ENCODE results near the gene MICALL2. TPM values are rescaled to one million over a fixed set of nuclear protein-coding genes. Genes with fewer than 3 reads are reported as not detected.

Gene MICALL2
- total RNA-seq, 2 donors from 2014 or later, result 2.0 to 2.1 TPM

DNA sequence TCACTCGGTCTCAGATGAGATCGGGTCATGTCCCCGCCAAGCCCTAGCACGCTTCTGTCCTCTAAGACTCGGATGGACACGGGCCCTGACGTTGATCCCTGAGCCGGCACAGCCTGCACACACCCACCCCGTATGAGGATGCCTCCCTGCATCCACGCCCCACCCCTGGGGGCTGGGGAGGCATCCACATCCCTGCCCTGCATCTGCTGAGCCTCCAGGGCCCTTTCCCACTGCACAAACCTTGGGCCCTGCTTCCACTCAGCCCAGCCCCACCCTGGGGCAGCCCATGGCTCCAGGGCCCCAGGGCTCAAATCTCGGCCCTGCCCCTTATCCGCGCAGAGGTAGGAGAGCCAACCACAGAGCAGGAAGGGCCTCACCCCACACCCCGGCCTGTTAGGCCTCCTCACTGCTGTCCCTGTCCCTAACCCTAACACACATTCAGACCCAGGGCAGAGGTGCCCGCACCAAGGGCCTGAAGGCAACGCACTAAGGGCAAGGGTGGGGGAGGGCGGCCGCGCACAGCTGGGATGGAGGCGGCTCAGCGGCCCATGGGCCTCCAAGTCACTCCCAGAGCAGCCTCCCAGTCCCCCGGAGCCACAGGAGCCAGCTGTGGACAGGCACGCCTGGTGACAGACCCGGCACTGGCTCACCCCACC lies 9.5 kb upstream of the MICALL2 start:
- no peak overlapping the region for H3K4me3 Mint-ChIP-seq
- H3K27ac Mint-ChIP-seq, result no peak overlapping the region
- ATAC-seq (no peak), DNase-seq (ENCODE audit: low spot score) (no peak)
- H3K4me1 Mint-ChIP-seq (ENCODE audit: low read depth in 2 of 2), result no peaks in the 10 kb centered on the region
- no peaks in the 10 kb centered on the region for H3K9me3 Mint-ChIP-seq
- no peaks in the 10 kb centered on the region for H3K36me3 Mint-ChIP-seq
- H3K27me3 Mint-ChIP-seq, result no peaks in the 10 kb centered on the region

DNA sequence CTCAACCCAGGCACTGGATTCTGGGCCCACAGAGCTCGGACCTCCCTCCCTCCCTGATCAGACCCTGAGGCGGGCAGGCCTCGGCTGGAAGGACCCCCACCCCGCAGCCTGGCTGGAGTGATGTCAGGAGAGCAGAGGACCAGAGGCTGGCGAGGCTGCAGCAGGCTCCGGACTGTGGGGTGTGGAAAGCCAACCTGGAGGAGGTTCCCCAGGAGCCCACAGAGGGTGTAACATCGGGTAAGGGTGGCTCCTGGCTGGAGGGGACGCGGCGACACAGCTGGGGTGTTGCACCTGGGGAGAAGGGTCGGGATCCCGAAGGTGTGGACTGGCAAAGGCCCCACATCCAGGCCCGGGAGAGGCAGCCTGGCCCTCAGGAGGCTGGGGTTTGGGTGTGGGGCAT lies 8.9 kb upstream of the MICALL2 start:
- DNase-seq (ENCODE audit: low spot score) (no peak), ATAC-seq (no peak)
- Mint-ChIP-seq H3K4me3 (no peak overlapping the region), H3K36me3 (no peaks in the 10 kb centered on the region), H3K4me1 (ENCODE audit: low read depth in 2 of 2) (no peaks in the 10 kb centered on the region), H3K27me3 (no peaks in the 10 kb centered on the region), H3K9me3 (no peaks in the 10 kb centered on the region), H3K27ac (no peak overlapping the region)

DNA sequence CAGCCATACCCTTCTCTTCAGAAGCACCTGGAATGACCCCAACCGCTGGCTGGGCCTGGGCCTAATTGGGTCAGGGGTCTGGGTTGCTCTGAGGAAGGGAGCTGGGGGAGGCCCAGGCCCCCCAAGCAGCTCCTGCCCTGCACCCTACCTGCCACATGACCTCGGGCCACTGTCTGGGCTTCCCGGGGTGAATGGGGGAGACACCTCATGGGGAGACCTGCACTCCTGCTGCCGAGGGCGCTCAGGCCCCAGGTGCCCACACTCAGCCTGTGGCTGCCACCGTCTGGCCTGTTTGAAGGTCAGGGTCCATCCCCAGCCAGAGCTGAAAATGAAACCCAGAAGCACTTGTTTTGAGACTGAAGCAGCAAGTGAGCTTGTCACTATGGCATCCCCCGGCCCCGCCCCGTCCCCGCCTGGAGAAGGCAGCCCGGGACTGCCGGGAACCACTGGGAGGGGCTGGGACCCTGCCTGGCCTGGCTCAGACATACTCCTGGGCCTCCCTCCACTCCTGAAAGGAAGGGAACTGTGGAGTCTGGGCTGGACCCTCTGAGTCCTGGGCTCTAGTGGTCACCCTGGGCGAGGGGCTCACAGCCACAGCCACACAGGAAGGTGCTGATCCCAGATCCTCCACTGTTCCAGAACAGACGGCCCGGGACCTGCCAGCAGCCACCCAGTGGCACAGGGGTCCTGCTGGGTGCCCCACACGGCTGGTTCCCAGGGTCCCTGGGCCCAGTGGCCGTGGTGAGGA lies 7.4 kb upstream of the MICALL2 start:
- Mint-ChIP-seq H3K27me3 (no peaks in the 10 kb centered on the region), H3K4me1 (ENCODE audit: low read depth in 2 of 2) (peaks cover 0 to 5% of the 10 kb centered on the region in 2 donors), H3K4me3 (no peak overlapping the region), H3K27ac (no peak overlapping the region), H3K9me3 (no peaks in the 10 kb centered on the region), H3K36me3 (no peaks in the 10 kb centered on the region)
- ATAC-seq (no peak), DNase-seq (ENCODE audit: low spot score) (no peak)

DNA sequence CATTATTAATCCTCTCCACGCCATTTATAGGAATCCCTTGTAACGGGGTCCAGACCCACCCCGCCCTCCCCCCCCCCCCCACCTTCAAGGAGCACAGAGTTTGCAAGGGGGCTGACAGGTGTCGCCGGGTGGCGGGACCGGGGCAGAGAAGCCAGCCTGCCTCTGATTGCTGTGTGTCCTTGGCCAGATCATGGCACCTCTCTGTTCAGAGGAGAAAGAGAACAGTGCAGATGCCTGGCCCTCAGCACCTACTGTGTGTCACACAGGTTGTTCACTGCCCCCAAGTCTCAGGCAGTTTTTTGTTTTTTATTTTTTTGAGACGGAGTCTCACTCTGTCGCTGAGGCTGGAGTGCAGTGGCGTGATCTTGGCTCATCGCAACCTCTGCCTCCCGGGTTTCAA lies 5.4 kb upstream of the MICALL2 start:
- Mint-ChIP-seq H3K9me3 (no peaks in the 10 kb centered on the region), H3K27me3 (no peaks in the 10 kb centered on the region), H3K36me3 (no peaks in the 10 kb centered on the region), H3K4me3 (no peak overlapping the region), H3K4me1 (ENCODE audit: low read depth in 2 of 2) (peaks cover 4 to 10% of the 10 kb centered on the region in 2 donors), H3K27ac (no peak overlapping the region)
- ATAC-seq (no peak), DNase-seq (ENCODE audit: low spot score) (no peak)

DNA sequence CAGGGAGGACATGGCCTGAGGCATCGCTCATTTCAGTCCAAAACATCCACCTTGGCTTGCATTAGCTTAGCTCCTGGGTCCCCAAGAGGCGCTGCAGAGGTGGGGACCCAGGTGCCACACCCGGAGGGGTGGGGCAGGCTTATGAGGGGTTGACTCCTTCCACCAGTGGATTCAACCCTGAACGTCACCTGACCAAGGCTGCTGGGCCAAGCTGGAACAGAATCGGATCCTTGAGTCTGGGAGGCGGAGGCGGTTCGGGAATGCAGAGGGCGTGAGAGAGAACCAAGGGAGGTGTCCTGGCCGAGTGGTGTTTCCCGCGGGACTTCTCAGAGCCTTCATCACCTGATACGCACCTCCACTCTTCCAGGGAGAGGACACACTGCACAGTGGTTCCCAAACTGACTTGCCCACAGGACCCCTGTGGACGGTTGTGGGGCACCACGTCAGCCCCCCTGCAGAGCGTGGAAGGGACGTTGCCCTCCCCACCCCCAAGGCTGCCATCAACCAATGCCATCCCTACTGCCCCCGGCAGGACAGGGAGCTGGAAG lies 4.5 kb upstream of the MICALL2 start:
- Mint-ChIP-seq H3K27me3 (no peaks in the 10 kb centered on the region), H3K9me3 (no peaks in the 10 kb centered on the region), H3K4me1 (ENCODE audit: low read depth in 2 of 2) (peaks cover 4 to 10% of the 10 kb centered on the region in 2 donors), H3K27ac (no peak overlapping the region), H3K4me3 (no peak overlapping the region), H3K36me3 (no peaks in the 10 kb centered on the region)
- ATAC-seq (no peak), DNase-seq (ENCODE audit: low spot score) (no peak)

DNA sequence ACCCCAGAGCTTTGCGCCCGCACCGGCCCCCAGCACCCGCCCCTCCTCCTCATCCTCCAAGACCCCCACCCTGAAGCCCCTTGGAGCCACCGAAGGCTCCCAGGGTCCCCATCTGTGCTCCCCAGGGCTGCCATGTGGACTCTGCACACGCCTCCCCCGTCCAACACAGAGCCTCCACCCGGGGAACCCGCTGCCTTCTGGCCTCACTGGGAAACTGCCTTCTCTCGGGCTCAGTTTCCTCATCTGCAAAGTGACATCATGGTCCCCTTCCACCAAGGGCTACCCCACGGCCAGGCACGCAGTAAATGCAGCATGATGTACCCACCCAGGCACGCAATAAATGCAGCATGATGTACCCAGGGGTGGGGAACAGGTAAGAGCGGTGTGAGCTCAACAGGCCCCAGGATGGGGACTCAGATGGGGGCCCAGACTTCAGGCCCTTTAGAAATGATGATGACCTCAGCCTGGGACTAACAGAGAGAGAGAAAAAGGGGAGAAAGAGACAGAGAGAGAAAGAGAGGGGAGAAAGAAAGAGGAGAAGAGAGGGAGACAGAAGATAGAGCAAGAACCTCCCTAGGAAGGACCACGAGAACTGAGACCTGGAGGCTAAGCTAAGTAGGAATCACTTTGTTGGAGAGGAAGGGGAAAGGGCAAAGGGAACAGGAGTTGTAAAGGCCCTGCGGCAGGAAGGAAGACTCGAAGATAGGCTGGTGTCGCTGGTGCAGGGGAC lies 2.5 kb upstream of the MICALL2 start:
- no peaks in the 10 kb centered on the region for H3K36me3 Mint-ChIP-seq
- H3K27me3 Mint-ChIP-seq, result no peaks in the 10 kb centered on the region
- H3K9me3 Mint-ChIP-seq, result no peaks in the 10 kb centered on the region
- no peak overlapping the region for H3K4me3 Mint-ChIP-seq
- H3K27ac Mint-ChIP-seq, result peak overlapping the region in 1 of 2 donors; percentile 46
- H3K4me1 Mint-ChIP-seq (ENCODE audit: low read depth in 2 of 2), result peaks cover 4 to 13% of the 10 kb centered on the region in 2 donors
- DNase-seq (ENCODE audit: low spot score) (no peak), ATAC-seq (no peak)

DNA sequence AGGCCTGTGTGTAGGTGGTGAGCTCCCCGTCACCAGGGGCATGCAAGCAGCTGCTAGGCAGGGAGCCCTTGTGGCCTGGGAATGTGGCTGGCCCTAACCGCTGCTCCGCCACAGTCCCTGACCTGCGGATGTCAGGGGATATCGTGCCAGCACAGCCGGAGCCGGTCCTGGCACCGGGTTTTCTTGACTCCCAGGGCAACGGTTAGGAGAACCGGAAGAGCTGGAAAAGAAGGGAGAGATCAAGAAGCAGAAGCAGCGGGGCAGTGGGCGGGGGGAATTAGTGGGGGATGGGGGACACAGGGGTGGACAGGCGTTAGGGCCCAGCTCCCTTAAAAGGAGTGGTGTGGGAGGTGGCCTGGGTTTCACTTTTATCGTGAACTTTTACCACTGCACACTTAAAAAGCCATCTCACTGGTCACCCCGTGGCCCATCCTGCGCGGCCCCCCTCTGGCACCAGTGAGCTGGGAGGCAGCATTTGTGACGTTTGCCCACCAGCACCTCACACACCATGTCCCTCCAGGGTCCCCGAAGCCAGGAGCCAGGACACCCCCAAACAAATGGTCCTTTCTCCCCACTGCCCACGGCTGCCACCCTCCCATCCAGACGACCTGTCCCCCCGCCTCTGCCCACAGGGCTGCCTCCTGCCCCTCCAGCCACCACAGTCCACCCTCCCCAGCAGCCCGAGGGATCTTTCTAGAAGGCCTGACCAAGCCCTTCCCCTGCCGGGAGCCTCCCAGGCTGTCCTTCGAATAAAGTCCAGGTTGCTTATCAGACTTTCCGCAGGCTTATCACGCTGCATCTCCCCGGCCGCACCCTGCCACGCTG lies 1.8 kb upstream of the MICALL2 start:
- peak overlapping the region; percentile 58 for H3K4me3 Mint-ChIP-seq
- no peaks in the 10 kb centered on the region for H3K27me3 Mint-ChIP-seq
- ATAC-seq (no peak), DNase-seq (ENCODE audit: low spot score) (no peak)
- H3K36me3 Mint-ChIP-seq, result no peaks in the 10 kb centered on the region
- H3K27ac Mint-ChIP-seq, result peak overlapping the region in 1 of 2 donors; percentile 72
- H3K9me3 Mint-ChIP-seq, result no peaks in the 10 kb centered on the region
- H3K4me1 Mint-ChIP-seq (ENCODE audit: low read depth in 2 of 2), result peaks cover 4 to 13% of the 10 kb centered on the region in 2 donors

DNA sequence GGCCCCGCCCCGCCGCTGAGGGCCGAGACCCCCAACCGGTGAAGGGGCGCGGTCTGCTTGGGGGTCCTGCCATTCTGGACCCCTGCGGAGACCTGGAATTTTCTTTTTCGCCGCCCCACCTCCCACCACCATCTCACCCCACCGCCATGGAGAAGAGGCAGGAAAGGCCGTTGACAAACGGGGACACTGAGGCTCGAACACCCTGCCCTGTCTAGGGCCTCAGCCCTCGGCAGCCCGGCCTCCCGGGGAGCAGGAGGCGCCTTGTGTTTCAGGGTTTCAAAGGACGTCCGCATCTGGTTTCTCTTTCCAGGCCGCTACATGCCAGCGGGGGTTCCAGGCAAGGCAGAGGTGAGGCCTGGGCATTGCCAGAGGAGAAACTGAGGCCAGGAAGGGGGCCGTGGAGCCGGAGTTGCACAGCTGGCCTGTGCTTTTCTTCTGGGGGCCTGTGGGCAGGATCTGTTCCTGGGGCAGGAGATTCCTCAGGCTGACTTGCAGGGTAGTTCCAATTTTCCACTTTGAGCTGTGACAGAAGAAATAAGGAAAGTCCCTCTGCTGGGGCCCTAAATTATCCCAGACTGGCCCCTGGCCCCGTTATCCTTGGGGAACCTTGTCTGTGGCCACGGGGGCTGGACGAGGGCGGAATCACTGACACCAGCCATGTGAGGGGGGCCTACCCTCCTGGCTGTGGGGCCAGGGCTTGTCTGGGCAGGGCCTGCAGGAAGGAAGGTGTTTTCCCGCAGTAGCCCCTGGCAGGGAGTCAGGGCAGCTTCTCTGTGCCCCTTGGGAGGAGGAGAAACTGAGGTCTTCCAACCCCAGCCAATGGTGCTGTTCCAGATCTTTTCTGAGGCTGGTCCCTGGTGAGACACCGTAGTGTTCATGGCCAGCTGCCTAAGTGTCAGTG lies 900 bp upstream of the MICALL2 start:
- no peak for ATAC-seq
- Mint-ChIP-seq H3K9me3 (no peaks in the 10 kb centered on the region), H3K36me3 (no peaks in the 10 kb centered on the region), H3K27me3 (no peaks in the 10 kb centered on the region), H3K27ac (peak overlapping the region in 1 of 2 donors; percentile 72), H3K4me1 (ENCODE audit: low read depth in 2 of 2) (peaks cover 4 to 13% of the 10 kb centered on the region in 2 donors), H3K4me3 (peak overlapping the region; percentile 58)
- DNase-seq (ENCODE audit: low spot score), result no peak

DNA sequence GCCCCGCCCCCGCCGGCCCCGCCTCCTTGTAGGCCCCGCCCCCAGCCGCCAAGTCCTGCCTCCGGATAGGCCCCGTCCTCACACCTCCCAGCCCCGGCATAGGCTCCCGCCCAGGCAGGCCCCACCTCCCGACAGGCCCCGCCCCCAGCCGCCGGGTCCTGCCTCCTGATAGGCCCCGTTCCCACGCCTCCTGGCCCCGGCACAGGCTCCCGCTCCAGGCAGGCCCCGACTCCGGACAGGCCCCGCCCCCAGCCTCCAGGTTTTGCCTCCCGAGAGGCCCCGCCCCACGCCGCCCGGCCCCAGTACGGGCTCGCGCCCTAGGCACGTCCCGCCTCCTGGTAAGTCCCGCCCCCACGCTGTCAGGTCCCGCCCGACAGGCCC lies 232 bp upstream of the MICALL2 start:
- peak; percentile 99 for DNase-seq (ENCODE audit: low spot score)
- Mint-ChIP-seq H3K9me3 (no peaks in the 10 kb centered on the region), H3K4me1 (ENCODE audit: low read depth in 2 of 2) (peaks cover 4 to 13% of the 10 kb centered on the region in 2 donors), H3K36me3 (no peaks in the 10 kb centered on the region), H3K27me3 (no peaks in the 10 kb centered on the region), H3K27ac (no peak overlapping the region), H3K4me3 (peak overlapping the region; percentile 49)
- peak; percentile 97 to 98 for ATAC-seq

DNA sequence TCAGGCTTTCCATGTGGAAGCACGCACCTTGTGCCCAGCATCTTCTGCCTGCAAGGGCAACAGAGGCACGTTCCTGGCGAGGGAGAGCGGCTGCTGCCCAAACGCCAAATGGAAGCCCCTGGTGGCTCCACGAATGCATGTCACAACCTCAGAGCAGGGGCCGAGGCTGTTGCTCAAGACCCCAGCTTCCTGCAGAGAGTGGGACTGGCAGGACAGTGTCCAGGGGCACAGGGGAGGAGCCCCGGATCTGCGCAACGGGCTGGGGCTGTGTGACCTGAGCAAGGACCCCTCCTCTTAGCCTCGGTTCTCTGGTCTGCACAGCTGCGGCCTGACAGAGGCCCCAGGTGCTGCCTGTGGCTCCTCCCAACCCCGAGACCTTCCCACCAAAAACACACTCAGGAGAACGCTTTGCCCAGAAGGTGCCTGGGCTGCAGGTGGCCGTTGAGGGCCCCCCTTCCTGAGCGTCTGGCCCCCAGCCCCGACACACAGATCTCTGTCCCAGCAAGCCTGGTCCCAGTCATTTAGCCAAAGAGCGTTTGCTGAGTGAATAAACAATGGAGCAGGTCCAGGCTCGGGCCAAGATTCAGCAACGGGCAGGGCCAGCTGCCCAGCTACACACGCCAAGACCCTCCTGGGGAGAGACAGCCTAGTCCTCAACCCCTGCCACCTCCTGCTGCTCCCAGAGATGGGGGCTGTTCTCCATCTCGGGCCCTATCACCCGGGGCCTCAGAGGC lies 1.2 kb downstream of the MICALL2 start:
- no peaks in the 10 kb centered on the region for H3K9me3 Mint-ChIP-seq

DNA sequence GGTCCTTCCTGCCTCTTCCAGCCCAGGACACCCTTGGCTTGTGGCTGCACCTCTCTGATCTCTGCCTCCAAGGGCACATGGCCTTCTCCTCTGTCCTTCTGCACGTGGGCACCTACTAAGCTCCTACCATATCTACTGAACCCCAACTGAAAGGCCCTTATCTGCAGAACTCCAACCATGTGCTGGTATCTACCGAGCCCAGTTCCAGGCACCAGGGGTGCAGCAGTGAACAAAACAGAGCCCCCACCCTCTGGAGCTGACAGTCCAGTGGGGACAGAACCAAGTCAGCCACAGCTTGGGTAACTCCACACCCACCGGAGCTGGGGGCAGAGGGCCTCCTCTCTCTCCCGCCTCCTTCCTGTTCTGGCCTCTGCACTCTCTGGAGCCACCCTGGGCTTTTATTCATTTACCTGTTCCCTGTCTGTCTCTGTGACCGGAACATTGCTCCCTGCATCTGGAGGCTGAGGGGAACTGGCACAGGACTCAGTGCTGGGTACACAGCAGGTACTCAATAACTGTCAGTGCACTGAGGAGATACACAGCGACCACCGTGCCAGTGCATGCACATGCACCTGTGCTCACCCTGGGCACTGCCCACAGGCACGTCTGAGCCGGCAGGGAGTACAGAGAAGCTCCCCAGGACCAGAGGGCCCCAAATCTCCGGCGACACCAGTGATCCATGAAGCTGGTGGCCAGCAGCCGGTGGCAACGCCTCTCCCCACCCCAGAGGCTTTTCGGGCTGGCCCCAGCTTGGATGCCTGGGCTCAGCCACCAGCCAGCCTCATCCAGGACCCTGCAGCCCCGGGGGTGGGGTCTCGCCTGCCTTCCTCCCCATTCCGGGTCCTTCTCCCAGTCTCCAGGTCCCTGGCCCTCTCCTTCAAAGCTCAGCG lies 2.0 kb downstream of the MICALL2 start:
- DNase-seq (ENCODE audit: low spot score) (no peak), ATAC-seq (no peak)
- peaks cover 4 to 13% of the 10 kb centered on the region in 2 donors for H3K4me1 Mint-ChIP-seq (ENCODE audit: low read depth in 2 of 2)
- H3K27ac Mint-ChIP-seq, result no peak overlapping the region
- no peaks in the 10 kb centered on the region for H3K9me3 Mint-ChIP-seq
- no peaks in the 10 kb centered on the region for H3K36me3 Mint-ChIP-seq
- no peaks in the 10 kb centered on the region for H3K27me3 Mint-ChIP-seq
- no peak overlapping the region for H3K4me3 Mint-ChIP-seq

More for the DNA sequence above, 1.2 kb downstream of the MICALL2 start:
- Mint-ChIP-seq H3K36me3 (no peaks in the 10 kb centered on the region), H3K27me3 (no peaks in the 10 kb centered on the region), H3K4me1 (ENCODE audit: low read depth in 2 of 2) (peaks cover 4 to 13% of the 10 kb centered on the region in 2 donors), H3K27ac (no peak overlapping the region), H3K4me3 (no peak overlapping the region)
- DNase-seq (ENCODE audit: low spot score) (no peak), ATAC-seq (no peak)
